ENCODE measurements around the gene MXRA7.
"Not testable (repeated sequence)": the region's sequence is repeated elsewhere in the genome, so short reads cannot be mapped to it uniquely, and the experiment has no call there.

Gene MXRA7

GRCh38 chr17:76714822-76715495 lies 4.2 kb upstream of the MXRA7 start:
- no peak for FAIRE-seq

GRCh38 chr17:76714336-76714735 lies 3.6 kb upstream of the MXRA7 start:
- no peak for FAIRE-seq

- FAIRE-seq = no peak
Observed at GRCh38 chr17:76713765-76714164, 3.0 kb upstream of the MXRA7 start.

- not testable (repeated sequence) for FAIRE-seq
Observed at GRCh38 chr17:76712321-76712720, 1.6 kb upstream of the MXRA7 start.

GRCh38 chr17:76709951-76710862 lies 558 bp downstream of the MXRA7 start:
- FAIRE-seq = not testable (repeated sequence)

- no peak for FAIRE-seq
Observed at GRCh38 chr17:76709077-76709950, 1.5 kb downstream of the MXRA7 start.

- FAIRE-seq = no peak
Observed at GRCh38 chr17:76707985-76708807, 2.6 kb downstream of the MXRA7 start.

- FAIRE-seq = no peak
Observed at GRCh38 chr17:76706817-76707216, 3.9 kb downstream of the MXRA7 start.

- no peak for FAIRE-seq
Observed at GRCh38 chr17:76704805-76705204, 6.0 kb downstream of the MXRA7 start.

GRCh38 chr17:76702941-76703637 lies 7.7 kb downstream of the MXRA7 start:
- no peak for FAIRE-seq

GRCh38 chr17:76702076-76702475 lies 8.7 kb downstream of the MXRA7 start:
- FAIRE-seq = no peak

GRCh38 chr17:76701471-76701967 lies 9.2 kb downstream of the MXRA7 start:
- FAIRE-seq = no peak

GRCh38 chr17:76700617-76701470 lies 9.9 kb downstream of the MXRA7 start:
- FAIRE-seq = no peak

- no peak for FAIRE-seq
Observed at GRCh38 chr17:76700270-76700616, 10.5 kb downstream of the MXRA7 start.

GRCh38 chr17:76698466-76698977 lies 12.2 kb downstream of the MXRA7 start:
- FAIRE-seq = not testable (repeated sequence)

GRCh38 chr17:76697702-76698465 lies 12.9 kb downstream of the MXRA7 start:
- FAIRE-seq = no peak

GRCh38 chr17:76696763-76697701 lies 13.7 kb downstream of the MXRA7 start:
- no peak for FAIRE-seq

All from islet of Langerhans (tissue), 1 donor.